ENCODE measurements around the gene TMC7. TPM values are rescaled to one million over a fixed set of nuclear protein-coding genes. Genes with fewer than 3 reads are reported as not detected.

TMC7 gene
- total RNA-seq, 2 experiments from 2014 or later: not detected

- CTCF ChIA-PET: no interaction called here
Observed at GRCh38 chr16:19008245-19009169, 24.8 kb downstream of the TMC7 start.

GRCh38 chr16:19011169-19011731 is 27.5 kb downstream of the TMC7 start:
- ChIA-PET CTCF (no interaction called here), POLR2A (interaction anchor here (0.6 kb wide), 1 partner anchor 38 kb away, joined by 3 read pairs; no protein-coding TSS in a partner anchor)
- H3K4me1 Mint-ChIP-seq (ENCODE audit: low read depth): no peaks in the 10 kb centered on the region
- no peaks in the 10 kb centered on the region for H3K9me3 Mint-ChIP-seq (ENCODE audit: insufficient read depth)
- no peak overlapping the region for H3K27ac Mint-ChIP-seq
- no peak for DNase-seq
- no peak overlapping the region for H3K4me3 Mint-ChIP-seq
- no peaks in the 10 kb centered on the region for H3K36me3 Mint-ChIP-seq (ENCODE audit: low read depth)
- no peak for ATAC-seq
- no peaks in the 10 kb centered on the region for H3K27me3 Mint-ChIP-seq (ENCODE audit: low read depth)

More at GRCh38 chr16:19008245-19009169, 24.8 kb downstream of the TMC7 start:
- DNase-seq (no peak), ATAC-seq (no peak)
- POLR2A ChIA-PET: no interaction called here
- Mint-ChIP-seq H3K9me3 (ENCODE audit: insufficient read depth) (no peaks in the 10 kb centered on the region), H3K27me3 (ENCODE audit: low read depth) (no peaks in the 10 kb centered on the region), H3K36me3 (ENCODE audit: low read depth) (no peaks in the 10 kb centered on the region), H3K4me3 (no peak overlapping the region), H3K4me1 (ENCODE audit: low read depth) (no peaks in the 10 kb centered on the region), H3K27ac (no peak overlapping the region)

- no peak overlapping the region for H3K27ac Mint-ChIP-seq
- no peaks in the 10 kb centered on the region for H3K9me3 Mint-ChIP-seq (ENCODE audit: insufficient read depth)
- peaks cover 2% of the 10 kb centered on the region for H3K27me3 Mint-ChIP-seq (ENCODE audit: low read depth)
- POLR2A ChIA-PET: no interaction called here
- no peak for DNase-seq
- H3K4me3 Mint-ChIP-seq: no peak overlapping the region
- CTCF ChIA-PET: no interaction called here
- no peaks in the 10 kb centered on the region for H3K4me1 Mint-ChIP-seq (ENCODE audit: low read depth)
- no peaks in the 10 kb centered on the region for H3K36me3 Mint-ChIP-seq (ENCODE audit: low read depth)
- no peak for ATAC-seq
Observed at GRCh38 chr16:19014461-19014860, 30.7 kb downstream of the TMC7 start.

- no peak overlapping the region for H3K4me3 Mint-ChIP-seq
- H3K4me1 Mint-ChIP-seq (ENCODE audit: low read depth): no peaks in the 10 kb centered on the region
- ATAC-seq (no peak), DNase-seq (no peak)
- peaks cover 3% of the 10 kb centered on the region for H3K27me3 Mint-ChIP-seq (ENCODE audit: low read depth)
- H3K9me3 Mint-ChIP-seq (ENCODE audit: insufficient read depth): no peaks in the 10 kb centered on the region
- H3K27ac Mint-ChIP-seq: no peak overlapping the region
- CTCF ChIA-PET: no interaction called here
- POLR2A ChIA-PET: no interaction called here
- no peaks in the 10 kb centered on the region for H3K36me3 Mint-ChIP-seq (ENCODE audit: low read depth)
Observed at GRCh38 chr16:19017179-19017578, 33.4 kb downstream of the TMC7 start.

GRCh38 chr16:19020689-19021088 is 37.0 kb downstream of the TMC7 start:
- H3K36me3 Mint-ChIP-seq (ENCODE audit: low read depth): no peaks in the 10 kb centered on the region
- ChIA-PET CTCF (interaction anchor here (1.1 kb wide), 1 partner anchor 65 kb away, joined by 3 read pairs; no protein-coding TSS in a partner anchor), POLR2A (no interaction called here)
- H3K27me3 Mint-ChIP-seq (ENCODE audit: low read depth): peaks cover 3% of the 10 kb centered on the region
- no peaks in the 10 kb centered on the region for H3K4me1 Mint-ChIP-seq (ENCODE audit: low read depth)
- no peak for DNase-seq
- no peaks in the 10 kb centered on the region for H3K9me3 Mint-ChIP-seq (ENCODE audit: insufficient read depth)
- no peak overlapping the region for H3K4me3 Mint-ChIP-seq
- no peak overlapping the region for H3K27ac Mint-ChIP-seq
- ATAC-seq: no peak

GRCh38 chr16:19021747-19022146 is 38.0 kb downstream of the TMC7 start:
- no peaks in the 10 kb centered on the region for H3K36me3 Mint-ChIP-seq (ENCODE audit: low read depth)
- no peak overlapping the region for H3K27ac Mint-ChIP-seq
- POLR2A ChIA-PET: no interaction called here
- no peaks in the 10 kb centered on the region for H3K9me3 Mint-ChIP-seq (ENCODE audit: insufficient read depth)
- DNase-seq (no peak), ATAC-seq (no peak)
- peaks cover 3% of the 10 kb centered on the region for H3K27me3 Mint-ChIP-seq (ENCODE audit: low read depth)
- CTCF ChIA-PET: no interaction called here
- H3K4me1 Mint-ChIP-seq (ENCODE audit: low read depth): no peaks in the 10 kb centered on the region
- no peak overlapping the region for H3K4me3 Mint-ChIP-seq

- ATAC-seq: no peak
Observed at GRCh38 chr16:19027416-19027815, 43.7 kb downstream of the TMC7 start.

GRCh38 chr16:19029980-19030379 is 46.2 kb downstream of the TMC7 start:
- H3K9me3 Mint-ChIP-seq (ENCODE audit: insufficient read depth): no peaks in the 10 kb centered on the region
- H3K36me3 Mint-ChIP-seq (ENCODE audit: low read depth): no peaks in the 10 kb centered on the region
- no peak for ATAC-seq
- H3K27me3 Mint-ChIP-seq (ENCODE audit: low read depth): no peaks in the 10 kb centered on the region
- DNase-seq: no peak
- ChIA-PET CTCF (no interaction called here), POLR2A (no interaction called here)
- H3K4me3 Mint-ChIP-seq: no peak overlapping the region
- H3K4me1 Mint-ChIP-seq (ENCODE audit: low read depth): no peaks in the 10 kb centered on the region
- no peak overlapping the region for H3K27ac Mint-ChIP-seq

More at GRCh38 chr16:19027416-19027815, 43.7 kb downstream of the TMC7 start:
- Mint-ChIP-seq H3K27me3 (ENCODE audit: low read depth) (no peaks in the 10 kb centered on the region), H3K4me1 (ENCODE audit: low read depth) (no peaks in the 10 kb centered on the region), H3K9me3 (ENCODE audit: insufficient read depth) (no peaks in the 10 kb centered on the region), H3K36me3 (ENCODE audit: low read depth) (no peaks in the 10 kb centered on the region), H3K4me3 (no peak overlapping the region), H3K27ac (no peak overlapping the region)
- DNase-seq: no peak
- CTCF ChIA-PET: no interaction called here
- POLR2A ChIA-PET: no interaction called here

GRCh38 chr16:19031738-19032137 is 48.0 kb downstream of the TMC7 start:
- Mint-ChIP-seq H3K4me3 (no peak overlapping the region), H3K36me3 (ENCODE audit: low read depth) (no peaks in the 10 kb centered on the region), H3K27me3 (ENCODE audit: low read depth) (no peaks in the 10 kb centered on the region), H3K27ac (no peak overlapping the region), H3K4me1 (ENCODE audit: low read depth) (no peaks in the 10 kb centered on the region), H3K9me3 (ENCODE audit: insufficient read depth) (no peaks in the 10 kb centered on the region)
- ChIA-PET POLR2A (no interaction called here), CTCF (no interaction called here)
- DNase-seq: no peak
- no peak for ATAC-seq

GRCh38 chr16:19033761-19034160 is 50.0 kb downstream of the TMC7 start:
- no peaks in the 10 kb centered on the region for H3K36me3 Mint-ChIP-seq (ENCODE audit: low read depth)
- ATAC-seq (no peak), DNase-seq (no peak)
- POLR2A ChIA-PET: no interaction called here
- no peak overlapping the region for H3K27ac Mint-ChIP-seq
- H3K4me3 Mint-ChIP-seq: no peak overlapping the region
- CTCF ChIA-PET: no interaction called here
- H3K4me1 Mint-ChIP-seq (ENCODE audit: low read depth): no peaks in the 10 kb centered on the region
- no peaks in the 10 kb centered on the region for H3K9me3 Mint-ChIP-seq (ENCODE audit: insufficient read depth)
- H3K27me3 Mint-ChIP-seq (ENCODE audit: low read depth): no peaks in the 10 kb centered on the region

GRCh38 chr16:19040400-19040799 is 56.7 kb downstream of the TMC7 start:
- H3K9me3 Mint-ChIP-seq (ENCODE audit: insufficient read depth): no peaks in the 10 kb centered on the region
- DNase-seq (no peak), ATAC-seq (no peak)
- no peaks in the 10 kb centered on the region for H3K36me3 Mint-ChIP-seq (ENCODE audit: low read depth)
- H3K4me3 Mint-ChIP-seq: no peak overlapping the region
- ChIA-PET CTCF (no interaction called here), POLR2A (no interaction called here)
- no peaks in the 10 kb centered on the region for H3K27me3 Mint-ChIP-seq (ENCODE audit: low read depth)
- H3K27ac Mint-ChIP-seq: no peak overlapping the region
- H3K4me1 Mint-ChIP-seq (ENCODE audit: low read depth): no peaks in the 10 kb centered on the region

- Mint-ChIP-seq H3K27me3 (ENCODE audit: low read depth) (no peaks in the 10 kb centered on the region), H3K4me1 (ENCODE audit: low read depth) (no peaks in the 10 kb centered on the region), H3K27ac (no peak overlapping the region), H3K9me3 (ENCODE audit: insufficient read depth) (no peaks in the 10 kb centered on the region), H3K36me3 (ENCODE audit: low read depth) (no peaks in the 10 kb centered on the region), H3K4me3 (no peak overlapping the region)
- DNase-seq: no peak
- ChIA-PET POLR2A (no interaction called here), CTCF (no interaction called here)
- no peak for ATAC-seq
Observed at GRCh38 chr16:19044769-19045168, 61.0 kb downstream of the TMC7 start.

All from activated CD8-positive, alpha-beta T cell treated with anti-CD3 and anti-CD28 coated beads, Interleukin-2, amount 10 ng/mL, durations not matched to agents 7 days and 5 days (primary cell).